Measurements from ENCODE around the gene KCNQ1. TPM values are rescaled to one million over a fixed set of nuclear protein-coding genes. Genes with fewer than 3 reads are reported as not detected.

The KCNQ1 gene
- total RNA-seq, 1 experiment from 2014 or later: 2.3 TPM

DNA sequence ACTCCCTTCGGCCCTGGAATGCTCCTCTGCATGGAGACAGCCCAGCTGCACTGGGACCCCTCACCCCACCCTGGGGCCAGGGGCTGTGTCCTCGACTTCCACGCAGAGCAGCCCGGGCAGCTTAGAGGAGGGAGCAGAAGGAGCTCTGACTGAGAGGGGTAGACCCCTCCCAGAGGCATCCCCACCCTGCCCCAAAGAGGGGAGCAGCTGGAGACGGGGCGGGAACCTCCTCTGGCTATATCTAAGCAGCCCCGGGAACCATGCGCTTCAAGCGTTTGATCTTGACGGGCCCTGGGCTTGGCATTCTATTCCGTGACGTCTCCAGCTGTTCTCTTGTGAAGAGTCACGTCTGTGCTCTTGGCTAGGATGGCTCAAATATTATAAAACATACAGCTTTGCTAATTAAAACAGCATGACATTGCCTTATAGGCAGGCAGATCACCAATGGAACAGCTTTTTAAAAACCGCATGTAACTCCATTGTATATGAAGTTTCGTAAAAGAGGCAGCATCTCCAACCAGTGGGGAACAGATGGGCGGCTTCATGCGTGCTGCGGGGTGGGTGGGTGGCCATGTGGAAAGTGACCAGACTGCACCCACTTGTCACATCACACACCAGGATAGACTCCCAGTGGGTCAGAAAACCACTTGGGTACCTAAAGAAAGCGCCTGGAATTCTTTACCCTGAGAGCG lies 7.7 kb downstream of the KCNQ1 start:
- peaks cover 4% of the 10 kb centered on the region; the same call in 1 of the 2 replicates for H3K27me3 ChIP-seq (ENCODE audit: insufficient read depth, low read length)
- no peaks in the 10 kb centered on the region for H3K79me1 ChIP-seq (ENCODE audit: insufficient read depth, low read depth, low read length, poor library complexity, severe bottlenecking)
- no peak overlapping the region for H2BK5ac ChIP-seq (ENCODE audit: insufficient read length, low read length)
- H3K23me2 ChIP-seq (ENCODE audit: insufficient read length, low read depth, low read length, poor library complexity, severe bottlenecking): peaks cover 3% of the 10 kb centered on the region
- H3K4ac ChIP-seq (ENCODE audit: low read depth, low read length): no peak overlapping the region
- Mint-ChIP-seq H3K36me3 (ENCODE audit: insufficient read depth in 1 of 3, low read depth in 3 of 3) (no peaks in the 10 kb centered on the region; a peak in 1 of 7 replicates), H3K27me3 (ENCODE audit: low read depth) (peaks cover 98% of the 10 kb centered on the region), H3K9me3 (peaks cover 0 to 7% of the 10 kb centered on the region in 2 experiments; a peak in 2 of 5 replicates), H3K4me3 (no peak overlapping the region), H3K27ac (peak overlapping the region in 1 of 3 experiments; percentile 83; a peak in 1 of 7 replicates), H3K4me1 (no peaks in the 10 kb centered on the region)
- H2BK120ac ChIP-seq (ENCODE audit: low read depth, low read length, poor library complexity, severe bottlenecking): no peak overlapping the region
- no peak overlapping the region for H3K9ac ChIP-seq (ENCODE audit: extremely low read depth, insufficient read length, low read length)
- no peaks in the 10 kb centered on the region for H3K4me1 ChIP-seq (ENCODE audit: insufficient read depth, low read length)
- no CpG with 5 or more reads among the region's 20 CpGs for WGBS (ENCODE audit: extremely low coverage, insufficient read length, low lambda C conversion rate)
- H3K14ac ChIP-seq (ENCODE audit: insufficient read depth, low read length): no peak overlapping the region
- no peak for DNase-seq
- H3K23ac ChIP-seq (ENCODE audit: insufficient read length, low read depth, low read length): no peak overlapping the region
- H2BK12ac ChIP-seq (ENCODE audit: insufficient read length, low read depth, low read length): no peak overlapping the region
- no peak overlapping the region for H4K91ac ChIP-seq (ENCODE audit: insufficient read length, low read depth, low read length)
- no peak overlapping the region for H3K27ac ChIP-seq (ENCODE audit: insufficient read length, low read depth, low read length)
- no peak overlapping the region for H4K5ac ChIP-seq (ENCODE audit: insufficient read length, low read depth, low read length)
- H3K9me3 ChIP-seq (ENCODE audit: control insufficient read depth, low read depth, low read length): no peaks in the 10 kb centered on the region
- no peak overlapping the region for H4K8ac ChIP-seq (replicated peaks; ENCODE audit: insufficient read length, low read depth, low read length)
- no peak overlapping the region for H3T11ph ChIP-seq (ENCODE audit: low read length)
- TF ChIP-seq, protein P1, sequence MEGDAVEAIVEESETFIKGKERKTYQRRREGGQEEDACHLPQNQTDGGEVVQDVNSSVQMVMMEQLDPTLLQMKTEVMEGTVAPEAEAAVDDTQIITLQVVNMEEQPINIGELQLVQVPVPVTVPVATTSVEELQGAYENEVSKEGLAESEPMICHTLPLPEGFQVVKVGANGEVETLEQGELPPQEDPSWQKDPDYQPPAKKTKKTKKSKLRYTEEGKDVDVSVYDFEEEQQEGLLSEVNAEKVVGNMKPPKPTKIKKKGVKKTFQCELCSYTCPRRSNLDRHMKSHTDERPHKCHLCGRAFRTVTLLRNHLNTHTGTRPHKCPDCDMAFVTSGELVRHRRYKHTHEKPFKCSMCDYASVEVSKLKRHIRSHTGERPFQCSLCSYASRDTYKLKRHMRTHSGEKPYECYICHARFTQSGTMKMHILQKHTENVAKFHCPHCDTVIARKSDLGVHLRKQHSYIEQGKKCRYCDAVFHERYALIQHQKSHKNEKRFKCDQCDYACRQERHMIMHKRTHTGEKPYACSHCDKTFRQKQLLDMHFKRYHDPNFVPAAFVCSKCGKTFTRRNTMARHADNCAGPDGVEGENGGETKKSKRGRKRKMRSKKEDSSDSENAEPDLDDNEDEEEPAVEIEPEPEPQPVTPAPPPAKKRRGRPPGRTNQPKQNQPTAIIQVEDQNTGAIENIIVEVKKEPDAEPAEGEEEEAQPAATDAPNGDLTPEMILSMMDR (conservative IDR thresholded peaks at IDR 0.05): no peak
- no peak overlapping the region for H2AK5ac ChIP-seq (ENCODE audit: insufficient read length, low read length)
- H2BK20ac ChIP-seq (ENCODE audit: low read depth, low read length, poor library complexity, severe bottlenecking): no peak overlapping the region
- no peak overlapping the region for H2BK15ac ChIP-seq (ENCODE audit: low read depth, low read length)
- H3K18ac ChIP-seq (ENCODE audit: insufficient read length, low read depth, low read length): no peak overlapping the region
- H3K79me2 ChIP-seq (ENCODE audit: insufficient read depth, low read length): no peaks in the 10 kb centered on the region
- H2AFZ ChIP-seq (ENCODE audit: low read length): no peak overlapping the region
- H4K20me1 ChIP-seq (ENCODE audit: control insufficient read depth, insufficient read depth, insufficient read length): no peaks in the 10 kb centered on the region
- no peak overlapping the region for H3K4me2 ChIP-seq (ENCODE audit: insufficient read depth, insufficient read length, low read length)
- H3K56ac ChIP-seq (ENCODE audit: insufficient read length, low read depth, low read length): no peak overlapping the region

Data from H9 (cell line).